PC-3 (cell line): ENCODE data around the gene SH2D1A. TPM values are rescaled to one million over a fixed set of nuclear protein-coding genes. Genes with fewer than 3 reads are reported as not detected.

Source experiments
- ATAC-seq: fragments of 200-7000 bp; cut with Tn5 transposase; 2 replicates; pipeline ENCODE4 v1.9.1; 2020; ENCODE audit warnings: mild to moderate bottlenecking, moderate library complexity
- BruUV-seq: library from RNA; stranded (reverse); fragments of 400-500 nt; replicated peaks from 2 replicates; lab custom pipeline; 2021; lab: Mats Ljungman, UMichigan
- CTCF ChIA-PET: fragments of 300-600 bp; sonication (Branson Sonifier 250); formaldehyde crosslinking; loops from one replicate; lab custom pipeline; 2022; ENCODE audit warnings: antibody characterized with exemption; lab: Charles Lee
- POLR2A ChIA-PET: fragments of 300-600 bp; sonication (Branson Sonifier 250); formaldehyde crosslinking; loops from one replicate; lab custom pipeline; 2022; ENCODE audit warnings: antibody characterized with exemption; ENCODE audit not compliant: unreplicated experiment; lab: Charles Lee
- DNase-seq: peaks from one replicate; pipeline ENCODE4 v3.0.0-alpha.2; 2015
- H2AFZ ChIP-seq: fragments of 300-600 bp; sonication (generic); 2 replicates; pipeline ENCODE4 v1.6.0; 2016; ENCODE audit warnings: antibody characterized with exemption, low read length
- H3F3A ChIP-seq: fragments of 300-600 bp; sonication (generic); one replicate; pipeline ENCODE4 v1.6.0; 2017; ENCODE audit warnings: antibody characterized with exemption, low read length, control low read depth, mild to moderate bottlenecking; ENCODE audit not compliant: unreplicated experiment
- H3K27ac ChIP-seq: fragments of 300-600 bp; sonication (generic); 2 replicates; pipeline ENCODE4 v1.5.1; 2016; ENCODE audit warnings: mild to moderate bottlenecking, low read length
- H3K27me3 ChIP-seq: fragments of 300-600 bp; sonication (generic); 2 replicates; pipeline ENCODE4 v1.6.1; 2016; ENCODE audit warnings: low read length, mixed read lengths
- H3K36me3 ChIP-seq: fragments of 300-600 bp; sonication (generic); 2 replicates; pipeline ENCODE4 v1.6.1; 2016; ENCODE audit warnings: low read depth, mixed run types, low read length, mixed read lengths
- H3K4me1 ChIP-seq: fragments of 300-600 bp; sonication (generic); 2 replicates; pipeline ENCODE4 v1.5.1; 2016; ENCODE audit warnings: low read length; ENCODE audit not compliant: insufficient read depth
- H3K4me2 ChIP-seq: fragments of 300-600 bp; sonication (generic); 2 replicates; pipeline ENCODE4 v1.6.0; 2016; ENCODE audit warnings: low read length
- H3K4me3 ChIP-seq: fragments of 300-600 bp; sonication (generic); 2 replicates; pipeline ENCODE4 v1.5.1; 2016; ENCODE audit warnings: mild to moderate bottlenecking, low read length, mixed read lengths
- H3K79me2 ChIP-seq: fragments of 300-600 bp; sonication (generic); 2 replicates; pipeline ENCODE4 v1.6.1; 2017; ENCODE audit warnings: low read length, mixed read lengths
- H3K9ac ChIP-seq: fragments of 300-600 bp; sonication (generic); 2 replicates; pipeline ENCODE4 v1.6.0; 2016; ENCODE audit warnings: mild to moderate bottlenecking, low read length
- H3K9me2 ChIP-seq: fragments of 300-600 bp; sonication (generic); replicated peaks from 2 replicates; pipeline ENCODE4 v1.6.1; 2016; ENCODE audit warnings: mixed run types, low read length, mixed read lengths
- H3K9me3 ChIP-seq: fragments of 300-600 bp; sonication (generic); 2 replicates; pipeline ENCODE4 v1.6.1; 2016; ENCODE audit warnings: low read length, mixed read lengths
- H4K20me1 ChIP-seq: fragments of 300-600 bp; sonication (generic); 2 replicates; pipeline ENCODE4 v1.6.1; 2016; ENCODE audit warnings: low read length, mixed read lengths
- EZH2 ChIP-seq: fragments of 300-600 bp; sonication (generic); IDR thresholded peaks from one replicate; pipeline ENCODE4 v1.6.1; 2017; ENCODE audit warnings: antibody characterized with exemption, mild to moderate bottlenecking, low read length; ENCODE audit not compliant: unreplicated experiment
- EZH2phosphoT487 ChIP-seq: fragments of 300-600 bp; sonication (generic); IDR thresholded peaks from 2 replicates; pipeline ENCODE4 v1.6.1; 2018; ENCODE audit warnings: mild to moderate bottlenecking, antibody characterized with exemption, low read length, borderline replicate concordance
- intact Hi-C: fragments of 100-400 bp; cut with micrococcal nuclease; formaldehyde crosslinking; loops from 2 replicates; pipeline ENCODE4 v1.9.0; 2023
- total RNA-seq: library from RNA; depleted of rRNA; stranded (reverse); fragments of >200 nt; gene quantifications from 2 replicates; pipeline ENCODE4 v1.2.3, GENCODE V29; 2014
- TF ChIP-seq, protein P1 (sequence below): fragments of 300-600 bp; sonication (generic); conservative IDR thresholded peaks from 2 replicates; pipeline ENCODE4 v1.5.1; 2017; ENCODE audit warnings: antibody characterized with exemption, low read depth, mild to moderate bottlenecking, low read length

The SH2D1A gene
- total RNA-seq, 1 experiment from 2014 or later, result not detected

DNA sequence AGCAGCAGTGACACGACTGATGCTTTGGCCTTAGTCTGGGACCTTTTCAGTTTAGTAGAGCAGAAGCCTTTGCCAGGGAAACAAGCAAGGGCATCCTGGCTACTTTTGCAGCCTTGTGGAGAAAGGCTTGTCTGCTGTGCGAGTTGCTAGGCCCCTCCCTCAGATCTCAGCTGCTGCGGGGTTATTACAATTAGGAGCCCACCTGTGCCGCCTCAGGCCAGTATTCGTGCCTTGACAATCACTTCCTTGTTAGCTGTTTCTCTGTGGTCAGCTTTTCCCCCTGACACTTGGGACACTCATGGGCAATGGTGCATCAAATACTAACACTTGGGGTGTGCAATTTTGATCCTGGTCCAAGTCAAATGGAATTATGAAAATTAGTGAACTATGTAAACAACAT is 67.9 kb downstream of the SH2D1A start:
- H3K9me3 ChIP-seq, result no peaks in the 10 kb centered on the region
- no peaks in the 10 kb centered on the region for H3K4me1 ChIP-seq
- ATAC-seq (no peak), DNase-seq (no peak)
- no peaks in the 10 kb centered on the region for H3K9me2 ChIP-seq
- H3K27me3 ChIP-seq, result no peaks in the 10 kb centered on the region
- CTCF ChIA-PET, result no interaction called here
- no peak overlapping the region for H3K9ac ChIP-seq
- TF ChIP-seq EZH2, result no peak
- TF ChIP-seq, protein P1, sequence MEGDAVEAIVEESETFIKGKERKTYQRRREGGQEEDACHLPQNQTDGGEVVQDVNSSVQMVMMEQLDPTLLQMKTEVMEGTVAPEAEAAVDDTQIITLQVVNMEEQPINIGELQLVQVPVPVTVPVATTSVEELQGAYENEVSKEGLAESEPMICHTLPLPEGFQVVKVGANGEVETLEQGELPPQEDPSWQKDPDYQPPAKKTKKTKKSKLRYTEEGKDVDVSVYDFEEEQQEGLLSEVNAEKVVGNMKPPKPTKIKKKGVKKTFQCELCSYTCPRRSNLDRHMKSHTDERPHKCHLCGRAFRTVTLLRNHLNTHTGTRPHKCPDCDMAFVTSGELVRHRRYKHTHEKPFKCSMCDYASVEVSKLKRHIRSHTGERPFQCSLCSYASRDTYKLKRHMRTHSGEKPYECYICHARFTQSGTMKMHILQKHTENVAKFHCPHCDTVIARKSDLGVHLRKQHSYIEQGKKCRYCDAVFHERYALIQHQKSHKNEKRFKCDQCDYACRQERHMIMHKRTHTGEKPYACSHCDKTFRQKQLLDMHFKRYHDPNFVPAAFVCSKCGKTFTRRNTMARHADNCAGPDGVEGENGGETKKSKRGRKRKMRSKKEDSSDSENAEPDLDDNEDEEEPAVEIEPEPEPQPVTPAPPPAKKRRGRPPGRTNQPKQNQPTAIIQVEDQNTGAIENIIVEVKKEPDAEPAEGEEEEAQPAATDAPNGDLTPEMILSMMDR, result no peak
- no peak for TF ChIP-seq EZH2phosphoT487
- intact Hi-C loops, result no loop called here
- no peak overlapping the region for H3K27ac ChIP-seq
- H3K4me3 ChIP-seq, result no peak overlapping the region
- H3K4me2 ChIP-seq, result no peak overlapping the region
- H3K79me2 ChIP-seq, result no peaks in the 10 kb centered on the region
- H4K20me1 ChIP-seq, result no peaks in the 10 kb centered on the region
- BruUV-seq, result no TSS peak
- no peak overlapping the region for H2AFZ ChIP-seq
- no peaks in the 10 kb centered on the region for H3F3A ChIP-seq
- POLR2A ChIA-PET, result no interaction called here
- no peaks in the 10 kb centered on the region for H3K36me3 ChIP-seq

DNA sequence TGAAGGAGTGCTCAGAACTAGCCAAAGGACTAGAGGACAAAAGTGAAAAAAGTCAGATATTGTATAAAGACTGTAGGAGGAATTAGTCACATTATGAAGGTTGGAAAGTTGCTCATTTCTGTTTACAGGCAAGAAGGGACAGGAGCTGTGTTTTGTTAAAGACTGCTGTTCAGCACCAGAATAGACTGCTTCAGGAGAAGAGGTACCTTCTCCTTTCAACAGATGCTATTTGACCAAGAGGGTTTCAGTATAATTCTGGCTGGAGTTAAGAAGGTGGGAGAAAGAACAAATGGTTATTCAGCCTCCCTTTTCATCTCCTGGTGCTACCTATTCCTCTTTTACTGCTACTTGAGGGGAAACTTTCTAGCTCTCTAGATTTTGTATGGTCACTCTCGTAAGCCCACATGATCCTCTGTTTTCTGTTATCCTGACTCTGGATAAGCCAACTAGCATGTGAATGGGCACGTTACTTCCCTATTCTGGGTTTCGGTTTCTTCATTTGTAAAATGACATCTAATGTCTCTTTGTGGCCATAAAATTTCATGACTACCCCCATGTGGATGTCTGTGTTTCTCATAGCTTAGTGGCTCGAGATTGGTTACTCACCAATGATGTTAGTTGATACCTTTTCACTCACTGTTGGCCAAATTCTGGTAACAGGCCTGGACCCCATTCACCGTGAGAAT is 68.9 kb downstream of the SH2D1A start:
- no peaks in the 10 kb centered on the region for H4K20me1 ChIP-seq
- ChIA-PET CTCF (no interaction called here), POLR2A (no interaction called here)
- H3K79me2 ChIP-seq, result no peaks in the 10 kb centered on the region
- ATAC-seq (no peak), DNase-seq (no peak)
- TF ChIP-seq EZH2 (no peak), EZH2phosphoT487 (no peak)
- TF ChIP-seq, protein P1, result no peak
- no peak overlapping the region for H2AFZ ChIP-seq
- no peaks in the 10 kb centered on the region for H3K9me2 ChIP-seq
- H3K4me1 ChIP-seq, result no peaks in the 10 kb centered on the region
- H3K36me3 ChIP-seq, result no peaks in the 10 kb centered on the region
- H3K4me2 ChIP-seq, result no peak overlapping the region
- no TSS peak for BruUV-seq
- no peaks in the 10 kb centered on the region for H3F3A ChIP-seq
- no peak overlapping the region for H3K9ac ChIP-seq
- H3K27ac ChIP-seq, result no peak overlapping the region
- H3K4me3 ChIP-seq, result no peak overlapping the region
- H3K9me3 ChIP-seq, result no peaks in the 10 kb centered on the region
- no peaks in the 10 kb centered on the region for H3K27me3 ChIP-seq
- intact Hi-C loops, result no loop called here

DNA sequence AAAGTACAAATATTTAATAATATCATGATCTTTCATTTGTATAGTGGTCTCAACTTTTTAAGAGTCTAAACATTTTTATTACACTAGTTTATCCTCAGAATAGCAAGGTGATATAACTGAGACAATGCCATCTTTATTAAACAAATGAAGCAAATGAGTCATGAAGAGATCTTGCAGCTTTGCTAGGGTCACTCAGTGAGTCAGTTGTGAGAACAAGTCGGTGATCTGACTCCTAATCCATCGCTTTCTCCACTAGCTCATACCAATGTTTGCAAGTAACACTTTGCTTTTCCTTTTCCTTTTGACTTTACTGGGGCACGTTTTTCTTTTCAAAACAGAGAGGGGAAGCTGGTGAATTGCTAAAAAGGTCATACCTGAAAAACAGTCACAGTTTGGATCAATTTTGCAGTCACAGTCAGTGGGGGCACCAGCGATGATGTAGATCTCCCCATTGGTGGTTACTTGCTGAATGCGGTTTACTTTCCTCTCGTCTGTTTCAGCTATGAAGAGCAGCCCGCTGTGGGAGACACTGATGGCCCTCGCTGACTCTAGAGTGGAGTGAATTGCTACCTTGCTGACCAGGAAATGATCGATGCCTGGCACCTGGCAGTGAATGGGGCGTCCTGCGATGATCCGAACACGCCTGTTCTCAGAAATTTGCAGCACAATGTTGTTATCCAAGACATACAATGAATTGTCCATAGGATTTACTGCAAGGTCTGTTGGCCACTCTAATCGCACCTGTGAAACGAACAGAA is 75.7 kb downstream of the SH2D1A start:
- no peaks in the 10 kb centered on the region for H3K79me2 ChIP-seq
- H3K9me2 ChIP-seq, result no peaks in the 10 kb centered on the region
- ChIA-PET CTCF (no interaction called here), POLR2A (no interaction called here)
- H3K27ac ChIP-seq, result no peak overlapping the region
- ATAC-seq (no peak), DNase-seq (peak; percentile 23)
- H3K36me3 ChIP-seq, result no peaks in the 10 kb centered on the region
- no peaks in the 10 kb centered on the region for H3K9me3 ChIP-seq
- no peak overlapping the region for H3K4me2 ChIP-seq
- H3K4me1 ChIP-seq, result peaks cover 3% of the 10 kb centered on the region; the same call in 1 of the 2 replicates
- H2AFZ ChIP-seq, result no peak overlapping the region
- TF ChIP-seq EZH2phosphoT487 (no peak), EZH2 (no peak)
- TF ChIP-seq, protein P1, result no peak
- intact Hi-C loops, result no loop called here
- H3F3A ChIP-seq, result no peaks in the 10 kb centered on the region
- H3K9ac ChIP-seq, result no peak overlapping the region
- H4K20me1 ChIP-seq, result no peaks in the 10 kb centered on the region
- H3K4me3 ChIP-seq, result no peak overlapping the region
- BruUV-seq, result no TSS peak
- no peaks in the 10 kb centered on the region for H3K27me3 ChIP-seq
